Stimulated activated CD8-positive, alpha-beta memory T cell treated with anti-CD3 and anti-CD28 coated beads, Interleukin-15, amount 100 ng/mL, for 1 hour (primary cell): ENCODE results near the gene EDEM3.
"Not testable (repeated sequence)": the region's sequence is repeated elsewhere in the genome, so short reads cannot be mapped to it uniquely, and the experiment has no call there.

ENCODE experiments used
- DNase-seq: peaks from one replicate; pipeline ENCODE4 v3.0.0-alpha.2; 2020; ENCODE audit warnings: low read depth

EDEM3 gene

GRCh38 chr1:184740344-184740743, 14.3 kb downstream of the EDEM3 start:
- DNase-seq = no peak

GRCh38 chr1:184739796-184740195, 14.9 kb downstream of the EDEM3 start:
- no peak for DNase-seq

DNA sequence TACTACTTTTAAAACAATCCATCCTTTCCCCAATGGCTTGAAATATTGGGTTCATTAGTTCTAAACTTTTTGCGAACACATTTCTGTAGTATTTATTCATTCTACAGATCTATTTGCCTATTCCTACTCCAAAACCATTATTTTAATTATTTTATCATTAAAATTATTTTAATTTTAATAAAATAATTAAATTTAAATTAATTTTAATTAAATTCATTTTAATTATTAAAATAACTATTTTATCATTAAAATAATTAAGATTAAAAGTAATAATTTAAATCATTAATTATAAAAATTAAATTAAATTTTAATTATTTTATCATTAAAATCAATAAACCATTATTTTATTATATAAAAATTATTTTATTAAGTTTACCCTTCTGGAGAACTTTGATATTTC, 15.6 kb downstream of the EDEM3 start:
- no peak for DNase-seq

- no peak for DNase-seq
Measured at GRCh38 chr1:184734980-184735379, 19.7 kb downstream of the EDEM3 start.

GRCh38 chr1:184724843-184725242, 29.8 kb downstream of the EDEM3 start:
- no peak for DNase-seq

- DNase-seq = no peak
Measured at GRCh38 chr1:184716158-184716557, 38.5 kb downstream of the EDEM3 start.

DNA sequence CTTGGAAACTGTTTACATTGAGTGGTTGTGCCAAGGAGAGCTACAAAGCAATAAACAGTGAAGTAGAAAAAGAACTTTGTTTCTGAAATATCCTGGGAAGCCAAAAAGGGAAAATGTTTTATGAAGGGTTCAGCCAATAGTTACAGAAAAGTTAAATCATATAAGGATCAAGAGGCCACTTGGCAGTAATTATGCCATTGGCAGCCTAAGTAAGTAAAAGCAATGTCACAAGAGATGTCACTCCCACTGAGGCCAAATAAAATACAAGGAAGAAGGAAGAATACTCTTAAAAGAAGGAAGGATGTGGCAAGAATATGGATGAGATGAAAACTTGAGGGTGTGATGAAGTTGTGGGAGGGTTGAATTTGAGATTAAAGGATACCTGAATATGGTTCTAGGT, 45.2 kb downstream of the EDEM3 start:
- DNase-seq = no peak

DNA sequence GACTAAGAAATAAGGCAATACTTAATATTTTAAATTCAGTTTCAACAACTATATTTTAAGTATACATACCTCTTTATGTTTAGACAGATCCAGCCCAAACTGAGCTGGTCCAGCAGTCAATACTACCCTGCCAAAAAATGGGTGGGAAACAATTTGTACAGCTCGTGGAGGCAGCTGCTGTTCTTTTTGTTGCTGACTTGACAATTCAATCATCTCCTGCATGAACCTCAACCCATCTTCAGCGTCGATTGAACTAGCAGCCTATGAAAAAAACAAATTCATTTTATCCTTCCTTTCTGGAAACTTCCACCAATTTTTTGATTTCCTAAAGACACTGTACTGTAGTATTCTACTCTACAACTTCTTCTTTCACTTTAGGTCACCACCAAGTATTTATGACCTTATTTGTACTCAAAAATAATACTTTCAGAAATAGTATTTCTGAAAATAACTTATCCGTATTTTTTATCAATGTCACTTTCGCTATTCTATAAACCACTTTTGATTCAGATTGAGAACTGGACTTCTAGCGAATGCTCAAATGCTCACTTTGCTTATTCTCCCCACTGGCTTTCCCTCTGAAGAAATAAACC, 46.5 kb downstream of the EDEM3 start:
- no peak for DNase-seq

DNA sequence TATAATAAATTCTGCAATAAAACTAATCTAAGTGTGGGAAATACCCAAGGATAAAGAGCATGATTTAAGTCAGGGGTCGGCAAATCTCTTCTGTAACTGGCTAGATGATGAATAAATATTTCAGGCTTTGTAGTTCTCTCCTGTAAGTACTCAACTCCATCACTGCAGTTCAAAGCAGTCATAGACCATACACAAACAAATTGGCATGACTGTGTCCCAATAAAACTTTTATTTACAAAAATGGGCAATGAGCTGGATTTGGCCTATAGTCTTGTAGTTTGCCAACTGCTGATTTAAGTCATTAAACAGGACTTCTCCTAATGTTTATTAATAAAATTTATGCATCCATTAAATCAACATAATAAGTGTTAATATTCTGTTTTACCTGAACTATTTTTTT, 49.4 kb downstream of the EDEM3 start:
- DNase-seq = no peak

DNA sequence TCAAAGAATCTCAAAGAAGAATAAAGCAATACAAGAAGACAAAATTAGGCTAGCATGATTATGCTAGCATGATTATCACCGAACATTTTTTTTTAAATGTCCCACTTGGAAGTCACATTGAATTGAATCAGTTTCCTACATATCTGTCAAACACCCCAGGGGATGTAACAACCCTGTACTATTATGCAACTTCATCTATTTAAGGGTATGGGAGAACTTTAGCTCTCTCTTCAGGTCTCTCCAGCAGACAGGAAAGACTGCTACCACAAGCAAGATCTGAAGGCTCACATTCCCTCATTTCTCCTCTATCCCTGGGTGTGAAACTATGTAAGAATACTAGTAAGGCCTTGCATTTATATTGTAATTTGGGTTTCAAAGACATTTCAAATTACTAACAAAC, 52.8 kb downstream of the EDEM3 start:
- no peak for DNase-seq

- DNase-seq = no peak
Measured at GRCh38 chr1:184698969-184699368, 55.7 kb downstream of the EDEM3 start.

DNA sequence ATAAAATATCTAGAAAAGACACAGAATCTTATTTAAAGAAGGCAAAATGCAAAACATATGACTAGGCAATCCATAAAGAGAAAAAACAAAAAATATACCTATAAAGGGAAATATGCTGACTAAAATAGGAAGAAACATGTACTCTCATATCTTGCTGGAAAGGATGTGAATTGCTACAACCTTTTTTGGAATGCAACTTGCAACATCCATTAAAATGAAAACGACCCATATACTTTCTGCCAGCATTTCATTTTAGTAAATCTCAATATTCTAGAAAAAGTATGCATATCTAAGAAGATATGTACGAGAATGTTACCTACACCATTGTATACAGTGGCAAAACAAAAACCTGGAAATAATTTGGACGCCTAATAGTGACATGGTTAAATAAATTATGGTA, 56.6 kb downstream of the EDEM3 start:
- no peak for DNase-seq

DNA sequence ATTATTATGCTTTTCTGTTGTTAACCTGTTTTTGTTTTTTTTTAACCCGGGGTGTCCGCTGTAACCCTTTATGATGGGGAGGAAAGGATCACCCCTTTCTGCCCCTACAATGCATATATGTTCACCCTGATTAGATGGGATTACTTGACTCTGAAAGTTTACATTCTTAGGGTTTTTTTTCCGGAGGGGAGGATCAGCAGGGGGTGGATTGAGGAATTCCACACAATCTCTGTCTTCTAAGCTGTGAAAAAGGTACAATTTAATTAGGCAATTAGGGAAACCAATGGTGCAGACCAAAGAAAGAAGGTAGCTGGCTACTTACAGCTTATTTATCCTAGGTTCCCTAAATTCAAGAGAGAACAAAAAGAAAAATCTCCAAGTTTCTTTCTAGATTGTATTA, 58.3 kb downstream of the EDEM3 start:
- DNase-seq = no peak

DNA sequence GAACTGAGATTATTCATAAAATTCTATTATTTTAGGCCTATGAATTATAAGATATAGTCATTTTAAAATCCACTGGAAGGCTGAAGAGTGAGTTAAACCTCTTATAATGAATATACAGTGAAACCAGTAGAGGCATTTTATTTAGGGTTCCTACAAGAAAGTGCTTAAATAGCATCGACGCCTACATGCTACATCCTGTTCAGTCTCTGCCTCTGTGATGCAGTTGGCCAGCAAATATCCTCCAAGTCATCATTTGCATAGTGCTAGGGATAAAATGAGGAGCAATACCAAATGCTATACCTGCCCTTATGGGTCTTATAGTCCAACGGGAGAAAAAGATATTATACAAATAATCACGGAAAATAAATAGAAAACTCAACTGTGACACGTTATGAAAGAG, 59.6 kb downstream of the EDEM3 start:
- DNase-seq = no peak

DNA sequence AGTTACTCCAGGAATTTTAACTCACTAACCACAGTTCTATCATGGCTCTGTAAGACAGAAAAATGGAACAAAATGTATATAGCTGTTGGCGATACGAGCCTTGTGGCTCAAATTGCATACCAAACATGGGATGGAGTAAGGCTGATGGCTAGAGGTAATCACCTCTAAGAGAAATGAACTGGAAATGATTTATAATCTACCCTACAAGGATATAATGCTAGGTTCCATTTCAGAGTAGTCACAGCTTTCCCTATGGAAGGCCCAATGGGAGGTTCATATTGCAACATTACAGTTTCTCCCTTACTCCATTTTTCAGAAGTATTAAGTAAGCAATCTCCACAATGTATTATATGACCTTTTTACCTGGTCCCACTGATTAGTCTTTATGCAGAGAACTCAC, 61.6 kb downstream of the EDEM3 start:
- no peak for DNase-seq

DNA sequence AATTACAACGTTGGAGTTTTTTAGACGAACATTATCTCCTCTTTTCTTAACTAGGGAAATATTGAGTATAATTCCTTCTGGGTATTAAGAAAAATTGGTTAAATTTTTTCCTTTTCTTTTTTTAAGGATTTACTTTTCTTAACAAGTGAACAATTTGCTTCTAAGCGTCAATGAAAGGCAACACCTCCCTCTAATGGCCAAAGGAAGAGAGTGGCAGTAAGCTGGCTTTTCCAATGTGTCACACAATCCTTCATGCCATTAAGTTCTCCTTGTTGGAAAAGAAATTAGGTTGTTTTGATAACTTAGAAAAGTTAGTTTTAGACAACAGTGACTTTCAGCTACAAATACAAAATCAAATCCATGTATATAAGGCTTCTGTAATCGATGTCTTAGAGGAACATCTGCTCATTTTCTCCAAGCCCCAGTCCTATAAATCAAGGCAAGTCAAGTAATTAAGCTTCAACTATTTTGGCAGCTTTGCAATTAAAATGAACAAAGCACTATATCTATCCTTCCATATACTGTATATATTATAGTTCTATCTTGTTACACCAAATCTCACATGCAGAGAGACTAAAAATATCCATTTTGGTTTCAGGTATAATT, 62.8 kb downstream of the EDEM3 start:
- no peak for DNase-seq

GRCh38 chr1:184686540-184686939, 68.1 kb downstream of the EDEM3 start:
- DNase-seq = no peak

GRCh38 chr1:184685116-184685515, 69.5 kb downstream of the EDEM3 start:
- DNase-seq = no peak

DNA sequence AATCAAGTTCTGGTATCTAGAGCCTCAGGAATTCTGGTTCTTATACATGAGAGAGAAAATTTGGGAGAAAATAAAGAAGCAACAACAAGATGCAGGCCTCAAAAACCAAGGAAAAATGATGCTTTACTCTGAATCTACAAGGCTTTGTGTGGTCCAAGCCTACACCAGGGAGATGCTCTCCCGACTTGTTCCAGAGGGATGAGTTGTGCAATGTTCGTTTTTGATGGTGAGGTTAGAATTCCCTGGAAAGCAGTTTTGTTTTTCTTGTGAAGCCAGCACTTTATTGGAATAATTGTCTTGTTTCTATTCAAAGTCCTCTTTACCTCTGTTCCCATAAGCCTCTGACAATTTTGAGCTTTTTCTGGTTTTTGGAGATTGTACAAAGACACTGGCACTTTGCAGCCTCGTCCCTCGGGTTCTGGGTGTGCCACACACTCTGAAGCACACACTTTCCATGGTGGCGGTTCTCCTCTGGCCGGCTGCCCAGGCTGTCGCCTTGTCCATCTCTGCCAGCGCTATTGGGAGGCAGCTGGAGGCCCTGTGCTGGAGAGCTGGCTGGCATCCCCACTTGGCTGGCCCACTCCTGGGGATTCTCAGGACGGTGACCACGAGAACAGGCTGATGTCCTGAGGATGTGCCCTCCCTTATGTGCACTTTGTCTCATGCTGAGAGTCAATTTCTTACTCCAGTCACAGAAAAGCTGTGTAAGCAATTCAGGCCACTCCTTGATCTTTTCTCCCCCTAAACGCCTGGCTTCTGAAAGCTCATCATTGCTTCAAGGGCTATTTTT, 70.2 kb downstream of the EDEM3 start:
- no peak for DNase-seq

GRCh38 chr1:184682956-184683355, 71.7 kb downstream of the EDEM3 start:
- no peak for DNase-seq

GRCh38 chr1:184680611-184681225, 73.9 kb downstream of the EDEM3 start:
- DNase-seq = not testable (repeated sequence)

GRCh38 chr1:184679472-184679871, 75.2 kb downstream of the EDEM3 start:
- DNase-seq = not testable (repeated sequence)

DNA sequence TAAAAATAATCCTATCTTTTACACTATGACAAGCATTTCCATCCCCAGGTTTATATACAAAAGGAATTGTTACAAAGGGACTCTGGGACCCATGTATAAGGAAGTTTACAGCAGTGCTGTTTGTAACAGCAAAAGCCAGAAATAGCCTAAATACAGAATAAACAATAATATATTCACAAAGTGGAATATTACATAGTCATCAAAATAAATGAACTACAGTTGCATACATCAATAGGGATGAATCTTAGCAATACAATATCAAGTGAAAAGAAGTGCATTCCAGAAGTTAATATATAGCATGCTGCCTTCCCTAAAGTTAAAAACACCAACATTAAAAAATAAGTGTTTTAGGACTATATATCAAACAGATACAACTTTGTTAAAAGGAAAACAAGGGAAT, 77.3 kb downstream of the EDEM3 start:
- DNase-seq = no peak
